ENCODE results near the gene MYOT. TPM values are rescaled to one million over a fixed set of nuclear protein-coding genes. Genes with fewer than 3 reads are reported as not detected.
A peak's percentile ranks its signal among the peaks of the same experiment; 100 is the strongest.

Gene MYOT
- total and polyA plus RNA-seq, 2 donors (not counting 1 experiment from before 2014, with no cell fraction given): not detected

DNA sequence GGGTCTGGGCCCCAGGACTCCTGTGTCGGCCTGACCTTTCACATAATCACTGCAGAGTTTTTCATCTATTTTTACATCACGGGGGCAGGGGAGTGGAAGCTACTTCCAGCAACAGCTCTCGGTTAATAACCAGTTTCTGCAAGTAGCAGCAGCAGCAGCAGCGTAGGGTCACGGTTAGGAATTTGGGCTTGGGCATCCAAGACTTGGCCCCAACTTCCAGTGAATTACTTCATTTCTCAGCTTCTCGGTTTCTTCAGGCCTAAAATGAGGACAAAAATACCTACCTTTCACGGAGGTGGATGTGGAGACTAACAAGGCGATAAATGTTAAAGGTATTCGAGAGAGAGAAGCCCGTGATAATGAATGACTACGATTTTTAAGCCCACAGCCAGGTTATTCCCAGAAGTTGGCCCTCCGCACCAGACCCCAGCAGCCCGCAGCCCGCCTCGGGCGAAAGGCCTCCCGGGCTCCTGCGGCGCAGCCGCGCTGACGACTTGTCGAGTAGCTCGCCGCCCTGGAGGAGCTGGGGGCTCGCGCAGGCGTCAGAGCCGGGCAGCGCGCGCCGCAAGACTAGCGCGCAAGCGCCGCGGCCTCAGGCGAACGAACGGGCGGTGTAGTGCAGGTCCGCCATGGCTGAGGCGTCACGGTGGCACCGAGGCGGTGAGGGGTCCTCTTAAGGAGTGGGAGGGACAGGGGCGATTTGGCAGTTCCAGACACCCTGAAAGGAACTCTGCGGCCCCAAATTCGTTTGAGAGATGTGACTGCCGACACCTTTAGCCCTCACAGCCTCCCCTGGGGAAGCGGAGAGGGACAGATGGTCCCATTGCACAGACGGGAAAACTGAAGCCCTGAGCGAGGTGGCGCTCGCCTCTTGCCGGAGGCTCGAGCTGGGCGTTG, 21.5 kb downstream of the MYOT start, which contains the start of gene PKD2L2:
PKD2L2 (plus strand) TSS at position 595 of the 897 bp plus-strand sequence; CDS start at position 630, 35 bp downstream.
- ATAC-seq (ENCODE audit: low read depth) (peak; percentile 99), DNase-seq (peak; percentile 92)
- Histone ChIP-seq H3K4me1 (ENCODE audit: control insufficient read depth in 2 of 2, insufficient read depth in 2 of 2, low read length in 2 of 2) (peaks cover 20 to 22% of the 10 kb centered on the region in 2 donors), H3K9me3 (ENCODE audit: control extremely low read depth in 1 of 3, control insufficient read depth in 2 of 3, insufficient read depth in 1 of 3, low read length in 2 of 3) (peaks cover 0 to 3% (median 0%) of the 10 kb centered on the region in 3 donors), H3K4me3 (ENCODE audit: control extremely low read depth in 1 of 5, extremely low read depth in 1 of 5, insufficient read depth in 1 of 5, low read depth in 2 of 5, low read length in 4 of 5) (peak within 1 kb of the TSS; percentile 39 to 81 (median 77)), H3K9ac (ENCODE audit: low read length) (peak within 1 kb of the TSS; percentile 86), H3K79me2 (ENCODE audit: control insufficient read depth, insufficient read depth, low read length) (peaks cover 20% of the 10 kb centered on the region), H4K20me1 (ENCODE audit: control insufficient read depth, insufficient read depth, low read length, poor library complexity, severe bottlenecking) (no peaks in the 10 kb centered on the region), H3K27ac (ENCODE audit: low read length in 2 of 2) (peak within 1 kb of the TSS; percentile 93 to 95), H2AFZ (ENCODE audit: insufficient read depth, low read depth, low read length, poor library complexity, severe bottlenecking) (peak within 1 kb of the TSS; percentile 98), H3K27me3 (replicated peaks in 1 of 4; ENCODE audit: control extremely low read depth in 1 of 4, control insufficient read depth in 3 of 4, insufficient read depth in 4 of 4, low read length in 3 of 4) (no peaks in the 10 kb centered on the region), H3K36me3 (replicated peaks in 1 of 2; ENCODE audit: control extremely low read depth in 1 of 2, control insufficient read depth in 1 of 2, extremely low read depth in 1 of 2, insufficient read depth in 2 of 2, low read length in 1 of 2) (no peaks in the 10 kb centered on the region), H3K4me2 (replicated peaks; ENCODE audit: low read depth, low read length, poor library complexity, severe bottlenecking) (peak within 1 kb of the TSS; percentile 86)
- H3K9me3 Mint-ChIP-seq (ENCODE audit: insufficient read depth): no peaks in the 10 kb centered on the region
- H3K4me3 Mint-ChIP-seq: peak within 1 kb of the TSS; percentile 90
- peaks cover 36% of the 10 kb centered on the region for H3K4me1 Mint-ChIP-seq
- H3K27me3 Mint-ChIP-seq: no peaks in the 10 kb centered on the region
- intact Hi-C loops (cut with micrococcal nuclease): loop anchor here (1.0 to 5.0 kb wide), 3 partner anchors 48 to 139 kb away; partner anchors contain the start of gene HNRNPA0
- TF ChIP-seq EZH2 (IDR thresholded peaks at IDR 0.05; ENCODE audit: borderline replicate concordance, insufficient read depth, low read depth, low read length, poor library complexity, severe bottlenecking): no peak
- TF ChIP-seq, protein P1, sequence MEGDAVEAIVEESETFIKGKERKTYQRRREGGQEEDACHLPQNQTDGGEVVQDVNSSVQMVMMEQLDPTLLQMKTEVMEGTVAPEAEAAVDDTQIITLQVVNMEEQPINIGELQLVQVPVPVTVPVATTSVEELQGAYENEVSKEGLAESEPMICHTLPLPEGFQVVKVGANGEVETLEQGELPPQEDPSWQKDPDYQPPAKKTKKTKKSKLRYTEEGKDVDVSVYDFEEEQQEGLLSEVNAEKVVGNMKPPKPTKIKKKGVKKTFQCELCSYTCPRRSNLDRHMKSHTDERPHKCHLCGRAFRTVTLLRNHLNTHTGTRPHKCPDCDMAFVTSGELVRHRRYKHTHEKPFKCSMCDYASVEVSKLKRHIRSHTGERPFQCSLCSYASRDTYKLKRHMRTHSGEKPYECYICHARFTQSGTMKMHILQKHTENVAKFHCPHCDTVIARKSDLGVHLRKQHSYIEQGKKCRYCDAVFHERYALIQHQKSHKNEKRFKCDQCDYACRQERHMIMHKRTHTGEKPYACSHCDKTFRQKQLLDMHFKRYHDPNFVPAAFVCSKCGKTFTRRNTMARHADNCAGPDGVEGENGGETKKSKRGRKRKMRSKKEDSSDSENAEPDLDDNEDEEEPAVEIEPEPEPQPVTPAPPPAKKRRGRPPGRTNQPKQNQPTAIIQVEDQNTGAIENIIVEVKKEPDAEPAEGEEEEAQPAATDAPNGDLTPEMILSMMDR (IDR thresholded peaks at IDR 0.05): no peak
- ChIA-PET POLR2A (interaction anchor here (0.6 to 1.8 kb wide), 9 partner anchors 9 to 449 kb away, joined by 3 to 10 read pairs (median 4); partner anchors contain the start of gene FAM53C), CTCF (interaction anchor here (0.7 to 2.0 kb wide), 9 partner anchors 8 to 215 kb away, joined by 3 to 11 read pairs (median 3); partner anchors contain the start of gene FAM13B)
- WGBS (ENCODE audit: insufficient coverage): 9% methylated on average over 54 of the region's 59 CpGs
- peak within 1 kb of the TSS; percentile 97 for H3K27ac Mint-ChIP-seq

All from B cell (primary cell).